Prostate gland (tissue), 2 donors: ENCODE data around the gene EXTL1. TPM values are rescaled to one million over a fixed set of nuclear protein-coding genes. Genes with fewer than 3 reads are reported as not detected.

Experiments
- DNase-seq: peaks from one replicate; pipeline ENCODE4 v3.0.0-alpha.2; 2019; ENCODE audit warnings: low spot score
- H3K27ac ChIP-seq, 2 donors: fragments of 200-600 bp; sonication (generic); 2 replicates each; pipeline ENCODE4 v1.5.1; 2017 to 2019
- H3K27me3 ChIP-seq: fragments of 200-600 bp; sonication (generic); replicated peaks from 2 replicates; pipeline ENCODE4 v1.5.1; 2019; ENCODE audit not compliant: insufficient read depth
- H3K36me3 ChIP-seq, 2 donors: fragments of 200-600 bp; sonication (generic); 1 replicate in 1 of 2; 2 replicates in 1 of 2; pipeline versions ENCODE4 v1.5.1 to v1.8.1; 2017 to 2019
- H3K4me1 ChIP-seq: fragments of 200-600 bp; sonication (generic); replicated peaks from 2 replicates; pipeline ENCODE4 v1.5.1; 2019
- H3K4me3 ChIP-seq, 2 donors: fragments of 200-600 bp; sonication (generic); 2 replicates each; pipeline ENCODE4 v1.5.1; 2017 to 2019
- H3K9me3 ChIP-seq: fragments of 200-600 bp; sonication (generic); 2 replicates; pipeline ENCODE4 v1.5.1; 2017
- POLR2A ChIP-seq: fragments of 450-650 bp; IDR thresholded peaks from one replicate; pipeline ENCODE4 v1.6.1; 2016; ENCODE audit warnings: antibody characterized with exemption, mild to moderate bottlenecking
- POLR2AphosphoS5 ChIP-seq: sonication (generic); formaldehyde crosslinking; IDR thresholded peaks from one replicate; pipeline ENCODE4 v1.6.1; 2017; ENCODE audit warnings: antibody characterized with exemption
- WGBS: methylation state at CpG from one replicate; pipeline ENCODE4 v1.1.5; 2018; 5-methylcytosine and 5-hydroxymethylcytosine counted together
- intact Hi-C: fragments of 100-400 bp; cut with DNase I; formaldehyde crosslinking; loops from one replicate; pipeline ENCODE4 v1.14.2; 2022
- total RNA-seq, 2 donors: library from RNA; depleted of rRNA; stranded (reverse); fragments of >200 nt; gene quantifications; one replicate each; pipeline ENCODE4 v1.1.0, GENCODE V29; 2016
- TF ChIP-seq, protein P1 (sequence below), 4 experiments: fragments of 200-600 bp in 2 of 4; fragments of 450-650 bp in 2 of 4; sonication (generic) in 2 of 4; IDR thresholded peaks; 1 replicate in 3 of 4; 2 replicates in 1 of 4; pipeline ENCODE4 v1.5.1; 2016 to 2019; ENCODE audit warnings: antibody characterized with exemption in 4 of 4, mild to moderate bottlenecking in 2 of 4, moderate library complexity in 2 of 4

Gene EXTL1
- total RNA-seq, 2 donors from 2014 or later: 3.2 TPM; not detected in 1

DNA sequence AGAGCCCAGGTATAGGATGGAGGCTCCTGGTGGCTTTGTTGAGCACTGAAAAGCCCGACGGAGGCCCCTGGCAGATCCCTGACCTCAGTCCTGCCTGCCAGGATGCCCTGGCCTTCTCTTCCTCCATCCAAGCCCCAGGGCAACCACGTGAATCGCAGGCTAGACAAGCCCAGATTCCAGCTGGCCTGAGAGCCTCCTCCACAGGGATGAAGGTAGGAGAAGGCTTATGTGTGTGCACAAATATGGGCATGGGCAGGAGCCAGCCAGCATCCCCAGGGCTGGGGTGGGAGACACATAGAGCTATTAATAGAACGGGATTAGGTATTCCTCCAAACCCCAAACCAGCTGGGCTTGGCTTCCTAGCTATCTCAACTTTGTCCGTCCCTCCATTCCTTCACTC lies 4.0 kb upstream of the EXTL1 start:
- Histone ChIP-seq H3K27me3 (no peaks in the 10 kb centered on the region), H3K36me3 (no peaks in the 10 kb centered on the region), H3K27ac (no peak overlapping the region), H3K4me1 (no peaks in the 10 kb centered on the region), H3K9me3 (no peaks in the 10 kb centered on the region), H3K4me3 (no peak overlapping the region)
- WGBS: 57% methylated on average over 6 of the region's 6 CpGs
- intact Hi-C loops: no loop called here
- no peak for DNase-seq
- TF ChIP-seq, protein P1, sequence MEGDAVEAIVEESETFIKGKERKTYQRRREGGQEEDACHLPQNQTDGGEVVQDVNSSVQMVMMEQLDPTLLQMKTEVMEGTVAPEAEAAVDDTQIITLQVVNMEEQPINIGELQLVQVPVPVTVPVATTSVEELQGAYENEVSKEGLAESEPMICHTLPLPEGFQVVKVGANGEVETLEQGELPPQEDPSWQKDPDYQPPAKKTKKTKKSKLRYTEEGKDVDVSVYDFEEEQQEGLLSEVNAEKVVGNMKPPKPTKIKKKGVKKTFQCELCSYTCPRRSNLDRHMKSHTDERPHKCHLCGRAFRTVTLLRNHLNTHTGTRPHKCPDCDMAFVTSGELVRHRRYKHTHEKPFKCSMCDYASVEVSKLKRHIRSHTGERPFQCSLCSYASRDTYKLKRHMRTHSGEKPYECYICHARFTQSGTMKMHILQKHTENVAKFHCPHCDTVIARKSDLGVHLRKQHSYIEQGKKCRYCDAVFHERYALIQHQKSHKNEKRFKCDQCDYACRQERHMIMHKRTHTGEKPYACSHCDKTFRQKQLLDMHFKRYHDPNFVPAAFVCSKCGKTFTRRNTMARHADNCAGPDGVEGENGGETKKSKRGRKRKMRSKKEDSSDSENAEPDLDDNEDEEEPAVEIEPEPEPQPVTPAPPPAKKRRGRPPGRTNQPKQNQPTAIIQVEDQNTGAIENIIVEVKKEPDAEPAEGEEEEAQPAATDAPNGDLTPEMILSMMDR (IDR thresholded peaks at IDR 0.05): no peak
- no peak for TF ChIP-seq POLR2A

DNA sequence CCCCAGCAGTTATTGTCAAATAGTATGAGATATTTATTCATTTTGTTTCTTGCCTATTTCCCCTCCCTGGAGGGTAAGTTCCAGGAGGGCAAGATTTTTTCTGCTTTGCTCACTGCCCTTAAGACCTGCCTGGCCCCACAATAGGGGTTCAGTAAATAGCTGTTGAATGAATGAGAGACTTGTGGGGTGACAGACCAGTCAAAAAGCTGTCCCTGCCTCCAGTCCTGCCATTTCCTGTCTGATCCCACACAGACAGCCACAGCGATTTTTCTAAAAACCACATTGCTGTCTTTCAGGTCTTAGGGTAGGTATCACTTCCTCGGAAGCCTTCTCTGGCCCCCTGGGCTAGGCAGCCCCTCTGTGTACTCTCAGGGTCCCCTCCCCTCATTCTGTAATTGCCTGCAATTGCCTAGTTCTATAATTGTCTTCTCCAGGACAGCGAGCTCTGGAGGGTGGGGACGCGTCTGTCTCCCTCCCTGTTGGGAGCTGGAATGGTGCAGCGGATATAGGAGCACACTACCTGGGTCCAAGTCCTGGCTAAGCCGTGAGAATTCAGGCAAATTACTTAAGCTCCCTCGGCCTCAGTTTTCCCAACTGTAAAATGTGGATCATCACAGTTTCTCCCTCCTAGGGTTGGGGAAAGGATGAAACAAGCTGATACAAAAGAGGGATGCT lies 1.8 kb upstream of the EXTL1 start:
- WGBS: 63% methylated on average over 8 of the region's 8 CpGs
- Histone ChIP-seq H3K27me3 (no peaks in the 10 kb centered on the region), H3K27ac (no peak overlapping the region), H3K4me1 (no peaks in the 10 kb centered on the region), H3K4me3 (no peak overlapping the region), H3K9me3 (no peaks in the 10 kb centered on the region), H3K36me3 (no peaks in the 10 kb centered on the region)
- DNase-seq: no peak
- TF ChIP-seq POLR2A: no peak
- TF ChIP-seq, protein P1 (IDR thresholded peaks at IDR 0.05): no peak
- TF ChIP-seq POLR2AphosphoS5: no peak
- intact Hi-C loops: no loop called here

DNA sequence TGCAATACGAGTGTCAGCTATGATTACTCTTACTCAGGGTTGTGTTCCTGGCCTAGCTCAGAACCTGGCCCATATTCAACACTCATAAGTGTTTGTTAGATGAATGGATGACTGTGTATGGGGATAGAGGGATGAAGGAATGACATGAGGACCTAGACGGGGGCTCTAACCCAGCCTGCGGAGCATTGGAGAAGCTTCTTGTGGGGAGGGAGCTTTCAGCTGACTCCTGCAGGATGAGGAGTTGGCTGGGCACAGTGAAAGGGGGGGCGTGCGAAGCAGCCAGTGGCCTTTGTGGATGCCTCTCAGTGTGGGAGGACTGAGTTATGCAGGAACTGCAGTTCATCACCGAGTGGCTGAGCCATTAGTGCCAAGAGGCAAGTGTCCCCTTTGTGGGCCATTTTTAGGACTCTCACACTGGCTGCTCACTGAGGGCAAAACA lies 1.2 kb upstream of the EXTL1 start:
- DNase-seq: no peak
- Histone ChIP-seq H3K9me3 (no peaks in the 10 kb centered on the region), H3K4me3 (no peak overlapping the region), H3K27ac (no peak overlapping the region), H3K27me3 (no peaks in the 10 kb centered on the region), H3K36me3 (no peaks in the 10 kb centered on the region), H3K4me1 (no peaks in the 10 kb centered on the region)
- 47% methylated on average over 6 of the region's 6 CpGs for WGBS
- intact Hi-C loops: no loop called here
- TF ChIP-seq POLR2A (no peak), POLR2AphosphoS5 (no peak)
- TF ChIP-seq, protein P1 (IDR thresholded peaks at IDR 0.05): no peak

DNA sequence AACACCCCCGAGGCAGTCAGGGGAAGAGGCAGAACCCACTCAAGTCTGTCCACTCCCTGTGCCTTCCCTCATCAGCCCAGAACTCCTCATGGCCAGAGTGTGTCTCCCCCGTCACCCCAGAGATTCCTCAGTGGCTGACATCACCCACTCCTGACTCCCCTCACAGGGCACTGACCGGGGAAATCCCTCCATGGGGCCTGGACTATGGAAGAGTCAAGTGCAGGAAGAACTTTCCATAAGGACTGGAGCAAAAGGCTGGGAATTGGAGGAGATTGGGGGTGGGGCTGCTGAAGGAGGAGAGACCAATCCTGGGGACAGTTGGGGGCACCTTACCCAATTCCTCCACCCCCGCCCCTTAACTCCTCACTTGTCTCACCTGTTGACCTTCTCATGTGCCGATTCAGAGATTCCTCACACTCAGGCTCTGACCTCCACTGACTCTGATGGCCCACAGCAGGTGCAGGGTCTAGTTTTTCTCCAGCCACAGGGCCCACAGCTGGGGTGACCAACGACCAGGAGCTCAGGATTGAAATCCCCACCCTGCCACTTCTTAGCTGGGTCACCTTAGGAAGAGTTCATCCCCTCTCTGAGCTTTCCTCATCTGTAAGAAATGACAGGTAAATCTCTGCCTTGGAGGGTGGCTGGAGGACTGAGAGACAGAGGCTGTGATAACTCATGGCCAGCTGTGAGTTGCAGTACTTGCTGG lies 481 bp upstream of the EXTL1 start:
- no peaks in the 10 kb centered on the region for H3K36me3 ChIP-seq
- WGBS: 70% methylated on average over 6 of the region's 6 CpGs
- no peak for DNase-seq
- no peaks in the 10 kb centered on the region for H3K27me3 ChIP-seq
- no peaks in the 10 kb centered on the region for H3K9me3 ChIP-seq
- intact Hi-C loops: no loop called here
- TF ChIP-seq POLR2A (no peak), POLR2AphosphoS5 (no peak)
- TF ChIP-seq, protein P1 (IDR thresholded peaks at IDR 0.05): no peak
- no peaks in the 10 kb centered on the region for H3K4me1 ChIP-seq
- H3K27ac ChIP-seq: no peak overlapping the region
- H3K4me3 ChIP-seq: no peak overlapping the region

DNA sequence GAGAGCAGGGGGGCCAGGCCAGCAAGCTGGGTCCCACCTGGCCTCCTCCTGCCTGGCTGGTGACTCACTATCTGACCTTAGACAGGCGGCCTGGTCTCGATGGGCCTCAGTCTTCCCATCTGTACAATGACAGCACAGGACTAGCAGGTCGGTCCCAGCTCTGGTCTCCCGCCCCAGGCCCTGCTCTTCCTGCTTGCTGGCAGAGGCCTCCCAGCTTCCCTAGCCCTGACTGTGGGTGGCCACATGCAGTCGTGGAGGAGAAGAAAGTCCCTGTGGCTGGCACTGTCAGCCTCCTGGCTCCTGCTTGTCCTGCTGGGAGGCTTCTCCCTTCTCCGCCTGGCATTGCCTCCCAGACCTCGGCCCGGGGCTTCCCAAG lies 817 bp downstream of the EXTL1 start:
- DNase-seq: no peak
- H3K27ac ChIP-seq: no peak overlapping the region
- no peaks in the 10 kb centered on the region for H3K4me1 ChIP-seq
- 64% methylated on average over 8 of the region's 8 CpGs for WGBS
- H3K9me3 ChIP-seq: no peaks in the 10 kb centered on the region
- no peaks in the 10 kb centered on the region for H3K36me3 ChIP-seq
- intact Hi-C loops: no loop called here
- no peak overlapping the region for H3K4me3 ChIP-seq
- TF ChIP-seq POLR2AphosphoS5: no peak
- no peak for TF ChIP-seq POLR2A
- TF ChIP-seq, protein P1 (IDR thresholded peaks at IDR 0.05): no peak
- no peaks in the 10 kb centered on the region for H3K27me3 ChIP-seq
